HepG2 (cell line): ENCODE data around the gene MAP3K3. TPM values are rescaled to one million over a fixed set of nuclear protein-coding genes. Genes with fewer than 3 reads are reported as not detected.

Experiments
- DZIP1 ChIP-seq: sonication (generic); formaldehyde crosslinking; IDR thresholded peaks from 2 replicates; pipeline ENCODE4 v1.5.0; 2020; ENCODE audit warnings: mild to moderate bottlenecking, missing genetic modification reagents
- NONO ChIP-seq, 2 experiments: fragments of 450-650 bp in 1 of 2; sonication (generic) in 1 of 2; formaldehyde crosslinking in 1 of 2; IDR thresholded peaks in 1 of 2; conservative IDR thresholded peaks in 1 of 2; 2 replicates each; pipeline versions ENCODE4 v1.6.1 to v1.8.0; 2017 to 2022; ENCODE audit warnings: mild to moderate bottlenecking in 1 of 2, missing genetic modification reagents in 1 of 2, moderate library complexity in 1 of 2
- PRDM15 ChIP-seq: sonication (generic); formaldehyde crosslinking; IDR thresholded peaks from 2 replicates; pipeline ENCODE4 v1.4.0; 2020; ENCODE audit warnings: missing genetic modification reagents
- SATB2 ChIP-seq: sonication (generic); formaldehyde crosslinking; IDR thresholded peaks from 2 replicates; pipeline ENCODE4 v1.5.0; 2020; ENCODE audit warnings: missing genetic modification reagents
- SMAD3 ChIP-seq: sonication (generic); formaldehyde crosslinking; IDR thresholded peaks from 2 replicates; pipeline ENCODE4 v1.4.0; 2020; ENCODE audit warnings: missing genetic modification reagents
- SRSF4 ChIP-seq: fragments of 200-400 bp; formaldehyde crosslinking; IDR thresholded peaks from one replicate; pipeline ENCODE4 v1.6.1; 2018; ENCODE audit warnings: mild to moderate bottlenecking, low read depth, low read length, moderate library complexity; ENCODE audit not compliant: poor library complexity, severe bottlenecking
- SSRP1 ChIP-seq: IDR thresholded peaks from 2 replicates; pipeline ENCODE4 v1.6.1; 2016; ENCODE audit warnings: control low read depth
- ZBTB44 ChIP-seq: sonication (generic); formaldehyde crosslinking; IDR thresholded peaks from 2 replicates; pipeline ENCODE4 v1.4.0; 2020; ENCODE audit warnings: missing genetic modification reagents
- ZGPAT ChIP-seq: IDR thresholded peaks from 2 replicates; pipeline ENCODE4 v1.6.1; 2016; ENCODE audit warnings: mild to moderate bottlenecking
- ZNF646 ChIP-seq: sonication (generic); formaldehyde crosslinking; IDR thresholded peaks from 2 replicates; pipeline ENCODE4 v1.9.0; 2021; ENCODE audit warnings: mild to moderate bottlenecking, missing genetic modification reagents
- polyA plus RNA-seq, 8 experiments: library from polyadenylated mRNA; depleted of rRNA in 3 of 8; stranded (reverse) in 7 of 8; unstranded in 1 of 8; fragments of >200 nt; fragmentation: Illumina TruSeq in 4 of 8; extraction: Trizol in 4 of 8; gene quantifications; 2 replicates each; pipeline versions ENCODE4 v1.2.1 to v1.2.3, GENCODE V29; 2011 to 2016; ENCODE audit warnings: low read depth in 4 of 8, missing spikeins in 1 of 8, mixed read lengths in 1 of 8; ENCODE audit not compliant: insufficient read depth in 1 of 8
- total RNA-seq, 5 experiments: library from RNA; depleted of rRNA; stranded (reverse); fragments of >200 nt; fragmentation: Illumina TruSeq; extraction: Trizol; gene quantifications; 2 replicates each; pipeline ENCODE4 v1.2.3, GENCODE V29; 2016; ENCODE audit warnings: low read depth in 1 of 5

The MAP3K3 gene
- total and polyA plus RNA-seq, 2 of the 13 experiments (the other 11 are each of a cell fraction or from before 2014, with no cell fraction given): 17.7 to 21.8 TPM

- peak; percentile 77 for TF ChIP-seq ZNF646
- no peak; the same call in 1 of the 2 replicates for TF ChIP-seq SATB2 (CRISPR knock-in tag)
- peak; percentile 76 for TF ChIP-seq ZGPAT
- peak; percentile 97 for TF ChIP-seq DZIP1 (CRISPR knock-in tag)
- TF ChIP-seq NONO (IDR thresholded peaks at IDR 0.05): no peak
- peak; percentile 87 for TF ChIP-seq NONO (CRISPR knock-in tag; conservative IDR thresholded peaks at IDR 0.05)
- TF ChIP-seq PRDM15 (CRISPR knock-in tag): peak; percentile 70
- TF ChIP-seq ZBTB44 (CRISPR knock-in tag): no peak
- peak; percentile 49; the same call in 1 of the 2 replicates for TF ChIP-seq SMAD3 (CRISPR knock-in tag)
- no peak for TF ChIP-seq SSRP1 (CRISPR knock-in tag)
- TF ChIP-seq SRSF4: no peak
Measured at GRCh38 chr17:63741408-63742173, 119.4 kb downstream of the MAP3K3 start, which contains the start of gene STRADA (continued).
